PC-9 (cell line): Measurements from ENCODE around the gene USH2A. TPM values are rescaled to one million over a fixed set of nuclear protein-coding genes. Genes with fewer than 3 reads are reported as not detected.

Experiments used
- BruUV-seq: library from RNA; stranded (reverse); fragments of 400-500 nt; replicated peaks from 2 replicates; lab custom pipeline; 2021; lab: Mats Ljungman, UMichigan
- CTCF ChIA-PET: fragments of 300-600 bp; sonication (Branson Sonifier 250); formaldehyde crosslinking; loops from one replicate; lab custom pipeline; 2022; ENCODE audit warnings: antibody characterized with exemption; lab: Charles Lee
- POLR2A ChIA-PET: fragments of 300-600 bp; sonication (Branson Sonifier 250); formaldehyde crosslinking; loops from one replicate; lab custom pipeline; 2022; ENCODE audit warnings: antibody characterized with exemption; ENCODE audit not compliant: unreplicated experiment; lab: Charles Lee
- DNase-seq, 2 experiments: peaks; one replicate each; pipeline versions ENCODE4 v3.0.0 to v3.0.0-alpha.2; 2015 to 2022; ENCODE audit warnings: mixed read lengths in 1 of 2
- H2AFZ ChIP-seq: fragments of 200-600 bp; sonication (generic); 2 replicates; pipeline ENCODE4 v1.8.1; 2017; ENCODE audit warnings: antibody characterized with exemption
- H3F3A ChIP-seq: fragments of 200-600 bp; sonication (generic); 2 replicates; pipeline ENCODE4 v1.8.1; 2017; ENCODE audit warnings: antibody characterized with exemption, mild to moderate bottlenecking, low read depth; ENCODE audit not compliant: insufficient read depth
- H3K27ac ChIP-seq: fragments of 200-600 bp; sonication (generic); 2 replicates; pipeline ENCODE4 v1.6.1; 2016; ENCODE audit warnings: mixed run types
- H3K27me3 ChIP-seq: fragments of 200-600 bp; sonication (generic); 2 replicates; pipeline ENCODE4 v1.6.1; 2016; ENCODE audit warnings: low read depth, mixed run types; ENCODE audit not compliant: insufficient read depth
- H3K36me3 ChIP-seq: fragments of 200-600 bp; sonication (generic); 2 replicates; pipeline ENCODE4 v1.6.1; 2016; ENCODE audit warnings: low read depth, mixed run types
- H3K4me1 ChIP-seq: fragments of 200-600 bp; sonication (generic); replicated peaks from 2 replicates; pipeline ENCODE4 v1.6.1; 2016; ENCODE audit warnings: mixed run types; ENCODE audit not compliant: insufficient read depth
- H3K4me2 ChIP-seq: fragments of 200-600 bp; sonication (generic); 2 replicates; pipeline ENCODE4 v1.6.1; 2017; ENCODE audit warnings: mixed run types
- H3K4me3 ChIP-seq: fragments of 200-600 bp; sonication (generic); 2 replicates; pipeline ENCODE4 v1.6.1; 2016; ENCODE audit warnings: mixed run types
- H3K79me2 ChIP-seq: fragments of 200-600 bp; sonication (generic); 2 replicates; pipeline ENCODE4 v1.6.1; 2017; ENCODE audit warnings: low read depth, mixed run types
- H3K9me2 ChIP-seq: fragments of 200-600 bp; sonication (generic); 2 replicates; pipeline ENCODE4 v1.8.1; 2017; ENCODE audit warnings: mild to moderate bottlenecking; ENCODE audit not compliant: insufficient read depth
- H3K9me3 ChIP-seq: fragments of 200-600 bp; sonication (generic); 2 replicates; pipeline ENCODE4 v1.8.1; 2016; ENCODE audit warnings: low read depth; ENCODE audit not compliant: insufficient read depth
- H4K20me1 ChIP-seq: fragments of 200-600 bp; sonication (generic); 2 replicates; pipeline ENCODE4 v1.8.1; 2017; ENCODE audit not compliant: insufficient read depth
- EZH2 ChIP-seq: fragments of 200-600 bp; sonication (generic); IDR thresholded peaks from 2 replicates; pipeline ENCODE4 v1.8.0; 2017; ENCODE audit warnings: antibody characterized with exemption, low read depth
- intact Hi-C: fragments of 100-400 bp; cut with micrococcal nuclease; formaldehyde crosslinking; loops from one replicate; pipeline ENCODE4 v1.10.0; 2022; ENCODE audit not compliant: unreplicated experiment
- total RNA-seq: library from RNA; stranded (reverse); gene quantifications from 2 replicates; pipeline ENCODE4 v1.2.3, GENCODE V29; 2021
- TF ChIP-seq, protein P1 (sequence below): fragments of 200-600 bp; sonication (generic); conservative IDR thresholded peaks from 2 replicates; pipeline ENCODE4 v1.6.1; 2017; ENCODE audit warnings: mixed run types, antibody characterized with exemption, mild to moderate bottlenecking, moderate library complexity

USH2A gene
- total RNA-seq, 1 experiment from 2014 or later: not detected

DNA sequence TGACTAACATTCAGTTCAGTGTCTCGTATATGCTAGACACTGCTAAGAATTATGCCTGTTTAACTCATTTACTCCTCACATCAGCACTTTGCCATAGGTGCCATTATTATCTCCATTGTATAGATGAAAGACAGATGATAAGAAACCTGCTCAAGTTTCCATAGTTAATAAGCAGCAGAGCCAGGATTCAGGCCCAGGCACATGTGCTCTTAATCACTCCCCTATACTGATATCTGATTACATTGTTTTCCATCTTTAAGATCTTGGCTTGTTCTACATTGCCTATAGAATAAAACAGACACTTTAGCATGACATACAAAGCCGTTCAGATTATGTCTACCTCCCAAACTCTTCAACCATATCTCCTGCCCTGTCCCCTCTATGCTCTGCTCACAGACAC, 30.5 kb upstream of the USH2A start:
- no peak overlapping the region for H3K4me3 ChIP-seq
- intact Hi-C loops: no loop called here
- BruUV-seq: no TSS peak
- no peaks in the 10 kb centered on the region for H4K20me1 ChIP-seq
- no peaks in the 10 kb centered on the region for H3K79me2 ChIP-seq
- no peak overlapping the region for H2AFZ ChIP-seq
- no peak overlapping the region for H3K27ac ChIP-seq
- peaks cover 2% of the 10 kb centered on the region; the same call in 1 of the 2 replicates for H3K4me1 ChIP-seq
- no peaks in the 10 kb centered on the region for H3K27me3 ChIP-seq
- H3K9me2 ChIP-seq: no peaks in the 10 kb centered on the region
- 0 out of 2 replicates have a peak, but pooled peaks cover under 1% of the 10 kb centered on the region for H3F3A ChIP-seq
- POLR2A ChIA-PET: interaction anchor here (0.5 kb wide), 1 partner anchor 1977 kb away, joined by 7 read pairs; no protein-coding TSS in a partner anchor
- H3K4me2 ChIP-seq: no peak overlapping the region
- CTCF ChIA-PET: no interaction called here
- TF ChIP-seq, protein P1, sequence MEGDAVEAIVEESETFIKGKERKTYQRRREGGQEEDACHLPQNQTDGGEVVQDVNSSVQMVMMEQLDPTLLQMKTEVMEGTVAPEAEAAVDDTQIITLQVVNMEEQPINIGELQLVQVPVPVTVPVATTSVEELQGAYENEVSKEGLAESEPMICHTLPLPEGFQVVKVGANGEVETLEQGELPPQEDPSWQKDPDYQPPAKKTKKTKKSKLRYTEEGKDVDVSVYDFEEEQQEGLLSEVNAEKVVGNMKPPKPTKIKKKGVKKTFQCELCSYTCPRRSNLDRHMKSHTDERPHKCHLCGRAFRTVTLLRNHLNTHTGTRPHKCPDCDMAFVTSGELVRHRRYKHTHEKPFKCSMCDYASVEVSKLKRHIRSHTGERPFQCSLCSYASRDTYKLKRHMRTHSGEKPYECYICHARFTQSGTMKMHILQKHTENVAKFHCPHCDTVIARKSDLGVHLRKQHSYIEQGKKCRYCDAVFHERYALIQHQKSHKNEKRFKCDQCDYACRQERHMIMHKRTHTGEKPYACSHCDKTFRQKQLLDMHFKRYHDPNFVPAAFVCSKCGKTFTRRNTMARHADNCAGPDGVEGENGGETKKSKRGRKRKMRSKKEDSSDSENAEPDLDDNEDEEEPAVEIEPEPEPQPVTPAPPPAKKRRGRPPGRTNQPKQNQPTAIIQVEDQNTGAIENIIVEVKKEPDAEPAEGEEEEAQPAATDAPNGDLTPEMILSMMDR: no peak
- no peak for TF ChIP-seq EZH2
- DNase-seq: no peak
- no peaks in the 10 kb centered on the region for H3K36me3 ChIP-seq
- H3K9me3 ChIP-seq: no peaks in the 10 kb centered on the region

DNA sequence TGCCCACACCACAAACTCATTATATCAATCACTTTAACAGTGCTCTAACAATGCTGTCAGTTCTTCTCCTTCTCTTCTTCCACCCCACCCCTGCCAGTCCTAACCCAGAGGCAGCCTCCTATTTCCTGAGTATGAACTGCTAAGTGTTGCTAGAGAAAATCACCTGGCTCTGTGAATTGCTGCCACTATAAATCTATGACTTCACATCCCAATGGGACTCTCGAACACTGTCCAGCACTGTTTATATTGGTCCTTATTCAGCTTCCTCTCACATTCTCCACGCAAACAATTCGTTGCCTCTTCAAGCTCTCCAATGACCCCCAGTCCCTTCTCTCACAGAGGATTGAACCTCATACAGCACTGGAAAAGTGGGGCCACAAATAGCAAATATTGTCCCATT, 27.0 kb upstream of the USH2A start:
- CTCF ChIA-PET: no interaction called here
- Histone ChIP-seq H3K27ac (no peak overlapping the region), H3K36me3 (no peaks in the 10 kb centered on the region), H3K4me1 (peaks cover 14% of the 10 kb centered on the region), H3K4me2 (no peak overlapping the region), H3F3A (0 out of 2 replicates have a peak, but pooled peaks cover 8% of the 10 kb centered on the region), H3K9me2 (no peaks in the 10 kb centered on the region), H3K9me3 (no peaks in the 10 kb centered on the region), H3K79me2 (no peaks in the 10 kb centered on the region), H2AFZ (no peak overlapping the region), H4K20me1 (no peaks in the 10 kb centered on the region), H3K4me3 (no peak overlapping the region), H3K27me3 (no peaks in the 10 kb centered on the region)
- intact Hi-C loops: no loop called here
- no TSS peak for BruUV-seq
- TF ChIP-seq, protein P1: no peak
- TF ChIP-seq EZH2: no peak
- POLR2A ChIA-PET: no interaction called here
- no peak for DNase-seq

DNA sequence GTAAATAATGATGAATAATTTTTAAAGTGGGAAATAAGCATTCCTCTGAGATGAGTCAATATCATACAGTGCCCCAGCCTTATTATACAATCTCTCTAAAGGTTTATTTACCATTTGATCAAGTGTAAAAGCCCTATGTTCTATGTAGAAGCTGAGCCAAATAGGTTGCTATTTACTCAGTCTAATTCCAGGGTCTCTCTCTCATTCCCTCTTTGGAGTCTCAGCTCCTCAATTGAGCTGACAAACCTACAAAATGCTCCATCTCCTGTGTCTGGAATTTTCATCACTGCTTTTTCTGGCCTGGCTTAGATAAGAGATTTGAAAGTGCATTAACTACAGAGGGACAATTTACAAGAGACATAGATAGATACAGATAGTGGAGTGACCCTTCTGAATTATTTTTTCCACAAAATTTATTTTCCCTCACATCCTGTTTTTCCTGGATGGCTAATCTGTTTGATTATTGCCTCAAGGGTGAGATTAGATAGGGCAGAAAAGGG, 24.8 kb upstream of the USH2A start:
- 0 out of 2 replicates have a peak, but pooled peaks cover 8% of the 10 kb centered on the region for H3F3A ChIP-seq
- no peak overlapping the region for H3K4me3 ChIP-seq
- POLR2A ChIA-PET: no interaction called here
- H2AFZ ChIP-seq: no peak overlapping the region
- CTCF ChIA-PET: no interaction called here
- peak overlapping the region; percentile 31 for H3K27ac ChIP-seq
- H4K20me1 ChIP-seq: no peaks in the 10 kb centered on the region
- intact Hi-C loops: no loop called here
- peaks cover 14% of the 10 kb centered on the region for H3K4me1 ChIP-seq
- TF ChIP-seq EZH2: no peak
- TF ChIP-seq, protein P1: no peak
- H3K36me3 ChIP-seq: no peaks in the 10 kb centered on the region
- no peaks in the 10 kb centered on the region for H3K27me3 ChIP-seq
- H3K9me3 ChIP-seq: no peaks in the 10 kb centered on the region
- no peak for DNase-seq
- H3K9me2 ChIP-seq: no peaks in the 10 kb centered on the region
- no peaks in the 10 kb centered on the region for H3K79me2 ChIP-seq
- H3K4me2 ChIP-seq: peak overlapping the region; percentile 14; the same call in 1 of the 2 replicates
- no TSS peak for BruUV-seq
